ENCODE measurements around the gene NDFIP2.
"Not testable (repeated sequence)": the region's sequence is repeated elsewhere in the genome, so short reads cannot be mapped to it uniquely, and the experiment has no call there.

NDFIP2 gene

DNA sequence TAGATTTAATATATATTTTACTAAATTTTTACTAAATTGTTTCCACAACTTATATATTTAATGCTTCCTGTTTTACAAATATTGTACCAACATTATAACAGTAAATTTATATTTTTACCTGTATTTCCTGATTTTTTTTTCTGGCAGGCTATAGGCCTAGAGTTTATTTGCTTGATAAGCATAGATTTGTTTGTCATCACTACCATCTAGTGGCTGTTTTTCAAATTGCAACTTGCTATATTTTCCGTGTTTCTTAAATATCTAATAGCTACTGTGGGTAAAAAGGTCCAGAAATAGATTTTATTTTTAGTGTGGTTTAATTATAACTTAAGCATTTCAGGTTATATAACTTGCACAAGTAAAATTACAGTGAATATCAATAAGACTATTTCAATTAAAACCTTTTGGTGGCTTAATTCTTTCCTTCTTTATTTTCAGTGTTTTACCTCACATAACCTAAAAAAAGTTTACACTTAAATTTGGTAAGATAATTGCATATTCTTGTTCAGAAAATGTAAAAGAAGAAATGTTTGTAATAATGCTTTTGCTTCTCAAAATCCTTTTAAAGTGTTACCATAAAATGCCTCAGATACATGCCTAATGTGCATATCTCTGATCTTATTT lies 60.6 kb downstream of the NDFIP2 start:
- Histone ChIP-seq H3K36me3 (ENCODE audit: insufficient read depth, low read length) (no peaks in the 10 kb centered on the region), H3K9me3 (replicated peaks; ENCODE audit: low read length) (no peaks in the 10 kb centered on the region), H3K4me1 (ENCODE audit: control insufficient read depth, insufficient read depth, low read length) (no peaks in the 10 kb centered on the region), H3K9ac (ENCODE audit: low read depth, low read length) (no peak overlapping the region), H3K27me3 (ENCODE audit: control insufficient read depth, insufficient read depth, low read length) (no peaks in the 10 kb centered on the region), H3K4me2 (ENCODE audit: low read length) (no peak overlapping the region), H3K4me3 (ENCODE audit: low read length) (no peak overlapping the region)

DNA sequence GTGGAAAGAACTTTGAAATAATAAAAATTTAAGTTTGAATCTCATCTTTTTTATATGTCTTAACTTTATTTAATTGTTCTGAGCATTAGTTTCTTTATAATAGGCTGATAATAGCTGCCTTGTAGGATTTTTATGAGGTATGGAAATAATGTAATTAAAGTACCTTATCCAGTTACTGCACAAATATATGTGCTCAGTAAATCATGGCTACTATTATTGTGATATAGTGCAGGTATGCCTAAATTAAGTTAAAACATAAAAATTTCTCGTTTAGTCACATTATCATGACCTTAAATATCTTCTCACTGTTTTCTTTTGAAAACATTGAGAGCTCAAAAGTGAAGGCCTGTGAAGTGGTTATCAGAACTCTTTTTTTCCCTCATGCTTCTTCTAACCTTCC lies 62.9 kb downstream of the NDFIP2 start:
- H3K27me3 ChIP-seq (ENCODE audit: control insufficient read depth, insufficient read depth, low read length) = no peaks in the 10 kb centered on the region
- H3K9ac ChIP-seq (ENCODE audit: low read depth, low read length) = no peak overlapping the region
- no peak overlapping the region for H3K4me3 ChIP-seq (ENCODE audit: low read length)
- H3K4me2 ChIP-seq (ENCODE audit: low read length) = no peak overlapping the region
- H3K36me3 ChIP-seq (ENCODE audit: insufficient read depth, low read length) = no peaks in the 10 kb centered on the region
- H3K9me3 ChIP-seq (replicated peaks; ENCODE audit: low read length) = no peaks in the 10 kb centered on the region
- no peaks in the 10 kb centered on the region for H3K4me1 ChIP-seq (ENCODE audit: control insufficient read depth, insufficient read depth, low read length)

DNA sequence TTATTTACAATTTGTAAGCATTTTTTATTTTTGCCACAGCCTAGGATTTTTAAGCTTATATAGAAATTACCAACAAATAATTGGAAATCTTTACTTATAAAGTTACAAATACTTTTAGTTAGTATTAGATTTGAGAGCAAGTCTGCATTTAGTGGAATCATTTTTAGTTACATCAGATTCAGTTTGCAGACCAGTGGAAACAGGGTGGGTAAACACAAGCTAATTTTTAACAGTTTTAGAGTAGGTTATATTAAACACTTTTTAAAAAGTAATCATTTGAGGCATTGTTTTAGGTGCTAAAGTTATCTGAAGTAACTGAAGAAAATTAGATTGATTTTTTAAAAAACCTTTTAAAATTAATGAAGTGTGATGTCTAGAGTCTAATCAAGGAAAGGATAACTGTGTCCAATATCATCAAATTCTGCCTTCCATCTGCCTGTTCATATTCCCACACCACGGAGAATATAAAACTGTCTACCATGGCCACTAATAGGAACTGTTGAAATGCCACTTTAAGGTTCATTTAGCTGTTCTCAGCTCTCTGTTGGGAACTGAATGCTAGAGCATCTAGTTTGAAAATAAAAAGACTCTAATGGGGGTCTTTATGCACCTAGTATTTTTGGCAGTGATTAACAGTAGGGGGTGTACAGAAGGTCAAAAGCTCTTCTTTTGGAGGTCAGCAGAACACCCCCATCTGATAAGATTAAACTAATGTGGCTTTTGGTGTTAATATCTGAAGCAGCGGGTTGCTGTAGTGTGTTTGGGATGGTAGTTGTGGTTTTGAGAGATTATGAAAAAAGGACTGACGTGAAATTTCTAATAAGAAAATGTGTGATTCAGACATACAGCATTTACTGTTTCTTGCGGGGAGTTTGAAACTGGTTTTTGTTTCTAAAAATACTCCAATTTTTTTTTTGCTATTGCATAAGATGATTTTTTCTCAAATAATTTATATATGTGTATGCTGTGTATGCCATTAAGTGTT lies 66.5 kb downstream of the NDFIP2 start:
- Histone ChIP-seq H3K9ac (ENCODE audit: low read depth, low read length) (no peak overlapping the region), H3K36me3 (ENCODE audit: insufficient read depth, low read length) (no peaks in the 10 kb centered on the region), H3K4me3 (ENCODE audit: low read length) (no peak overlapping the region), H3K4me1 (ENCODE audit: control insufficient read depth, insufficient read depth, low read length) (no peaks in the 10 kb centered on the region), H3K4me2 (ENCODE audit: low read length) (no peak overlapping the region), H3K27me3 (ENCODE audit: control insufficient read depth, insufficient read depth, low read length) (no peaks in the 10 kb centered on the region), H3K9me3 (replicated peaks; ENCODE audit: low read length) (no peaks in the 10 kb centered on the region)

DNA sequence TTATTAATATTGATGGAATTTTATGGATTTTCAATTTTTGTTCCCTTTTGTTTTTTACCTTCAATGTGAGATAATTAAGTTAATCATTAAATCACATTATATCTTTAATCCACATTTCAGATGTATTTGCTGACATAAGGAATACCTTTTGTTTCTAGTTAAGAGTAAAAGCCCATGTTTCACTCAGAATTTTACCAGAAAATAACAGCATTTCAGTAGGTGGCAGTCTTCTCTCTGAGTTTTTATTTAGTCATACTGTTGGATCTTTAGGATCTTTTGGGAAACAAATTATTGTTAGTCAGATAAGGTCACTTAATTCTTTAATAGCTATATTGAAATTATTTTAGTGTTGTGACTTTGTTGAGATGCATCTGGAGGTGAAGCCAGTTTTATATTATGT lies 67.9 kb downstream of the NDFIP2 start:
- Histone ChIP-seq H3K27me3 (ENCODE audit: control insufficient read depth, insufficient read depth, low read length) (no peaks in the 10 kb centered on the region), H3K4me2 (ENCODE audit: low read length) (no peak overlapping the region), H3K9me3 (replicated peaks; ENCODE audit: low read length) (no peaks in the 10 kb centered on the region), H3K36me3 (ENCODE audit: insufficient read depth, low read length) (no peaks in the 10 kb centered on the region), H3K4me1 (ENCODE audit: control insufficient read depth, insufficient read depth, low read length) (no peaks in the 10 kb centered on the region), H3K4me3 (ENCODE audit: low read length) (no peak overlapping the region), H3K9ac (ENCODE audit: low read depth, low read length) (no peak overlapping the region)

DNA sequence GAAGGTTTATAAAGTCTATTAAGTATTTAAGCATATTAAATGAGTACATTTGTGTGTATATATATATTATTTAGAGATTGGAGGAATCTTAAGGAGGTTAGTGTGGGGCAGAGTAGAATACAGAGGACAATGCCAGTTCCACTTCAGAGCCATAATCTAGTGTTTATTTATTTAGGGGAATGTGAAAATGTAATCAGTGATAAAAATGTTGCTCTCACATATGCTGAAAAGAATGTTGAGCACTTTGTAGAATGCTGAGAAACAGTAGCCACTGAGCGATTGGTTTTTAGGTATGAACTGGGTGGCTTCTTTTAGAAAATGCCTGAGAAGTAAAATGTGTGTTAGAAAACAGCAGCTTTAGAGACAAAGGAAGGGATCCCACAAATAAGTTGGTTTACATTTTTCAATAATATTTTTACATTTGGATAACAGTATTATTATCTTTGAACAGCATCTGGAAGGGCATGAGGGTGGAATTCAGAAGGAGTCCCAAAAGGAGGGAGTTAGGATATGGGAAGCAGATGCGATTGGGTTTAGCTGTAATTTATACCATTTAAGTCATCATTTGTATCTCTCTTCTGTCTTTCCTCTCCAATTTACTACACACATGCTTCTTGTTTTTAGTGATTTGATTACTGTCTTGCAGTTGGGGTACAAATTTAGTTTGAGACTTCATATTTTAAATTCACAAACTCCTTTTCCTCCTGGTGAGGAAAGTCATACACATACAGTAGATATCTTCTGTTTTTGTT lies 68.6 kb downstream of the NDFIP2 start:
- Histone ChIP-seq H3K9ac (ENCODE audit: low read depth, low read length) (no peak overlapping the region), H3K36me3 (ENCODE audit: insufficient read depth, low read length) (no peaks in the 10 kb centered on the region), H3K4me2 (ENCODE audit: low read length) (no peak overlapping the region), H3K4me1 (ENCODE audit: control insufficient read depth, insufficient read depth, low read length) (no peaks in the 10 kb centered on the region), H3K9me3 (replicated peaks; ENCODE audit: low read length) (no peaks in the 10 kb centered on the region), H3K4me3 (ENCODE audit: low read length) (no peak overlapping the region), H3K27me3 (ENCODE audit: control insufficient read depth, insufficient read depth, low read length) (no peaks in the 10 kb centered on the region)

DNA sequence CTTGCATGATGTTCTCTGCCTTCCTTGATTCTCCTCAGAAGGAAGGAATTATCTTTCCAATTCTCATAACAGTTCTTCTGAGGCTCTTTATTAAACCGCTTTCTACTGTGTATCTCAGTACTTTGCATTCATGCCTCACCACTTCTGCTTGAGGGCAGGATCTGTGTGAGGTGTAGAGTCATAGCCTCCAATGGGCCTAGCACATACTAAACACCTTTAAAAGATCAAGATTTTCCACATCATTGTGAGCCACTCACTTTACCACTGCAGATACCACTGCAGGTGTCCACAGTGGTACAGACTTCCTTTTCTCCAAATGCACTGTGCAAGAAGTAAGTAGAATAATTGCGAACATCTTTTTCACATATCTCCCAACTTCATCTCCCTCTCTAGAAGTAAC lies 76.7 kb downstream of the NDFIP2 start:
- no peak overlapping the region for H3K4me3 ChIP-seq (ENCODE audit: low read length)
- H3K9ac ChIP-seq (ENCODE audit: low read depth, low read length) = no peak overlapping the region
- H3K27me3 ChIP-seq (ENCODE audit: control insufficient read depth, insufficient read depth, low read length) = no peaks in the 10 kb centered on the region
- H3K9me3 ChIP-seq (replicated peaks; ENCODE audit: low read length) = peaks cover 9% of the 10 kb centered on the region
- H3K4me1 ChIP-seq (ENCODE audit: control insufficient read depth, insufficient read depth, low read length) = no peaks in the 10 kb centered on the region
- H3K4me2 ChIP-seq (ENCODE audit: low read length) = no peak overlapping the region
- peaks cover 23% of the 10 kb centered on the region for H3K36me3 ChIP-seq (ENCODE audit: insufficient read depth, low read length)

DNA sequence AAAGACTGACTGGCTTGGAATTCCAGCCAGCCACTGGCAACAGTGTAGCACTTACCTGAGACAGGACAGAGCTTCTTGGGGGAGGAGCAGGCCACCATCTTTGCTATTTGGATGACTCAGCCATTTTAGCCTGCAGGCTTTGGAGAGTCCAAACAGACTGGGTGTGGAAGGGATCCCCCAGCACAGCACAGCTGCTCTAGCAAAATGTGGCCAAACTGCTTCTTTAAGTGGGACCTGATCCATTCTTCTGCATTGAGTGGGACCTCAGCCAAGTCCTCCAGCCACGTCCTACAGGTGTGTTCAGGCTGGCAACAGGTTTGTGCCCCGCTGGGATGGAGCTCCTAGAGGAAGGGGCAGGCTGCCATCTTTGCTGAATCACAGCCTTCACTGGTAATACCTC lies 80.0 kb downstream of the NDFIP2 start:
- Histone ChIP-seq H3K36me3 (ENCODE audit: insufficient read depth, low read length) (peaks cover 23% of the 10 kb centered on the region), H3K4me2 (ENCODE audit: low read length) (no peak overlapping the region), H3K4me1 (ENCODE audit: control insufficient read depth, insufficient read depth, low read length) (no peaks in the 10 kb centered on the region), H3K27me3 (ENCODE audit: control insufficient read depth, insufficient read depth, low read length) (no peaks in the 10 kb centered on the region), H3K9me3 (replicated peaks; ENCODE audit: low read length) (peaks cover 9% of the 10 kb centered on the region), H3K9ac (ENCODE audit: low read depth, low read length) (no peak overlapping the region), H3K4me3 (ENCODE audit: low read length) (no peak overlapping the region)

DNA sequence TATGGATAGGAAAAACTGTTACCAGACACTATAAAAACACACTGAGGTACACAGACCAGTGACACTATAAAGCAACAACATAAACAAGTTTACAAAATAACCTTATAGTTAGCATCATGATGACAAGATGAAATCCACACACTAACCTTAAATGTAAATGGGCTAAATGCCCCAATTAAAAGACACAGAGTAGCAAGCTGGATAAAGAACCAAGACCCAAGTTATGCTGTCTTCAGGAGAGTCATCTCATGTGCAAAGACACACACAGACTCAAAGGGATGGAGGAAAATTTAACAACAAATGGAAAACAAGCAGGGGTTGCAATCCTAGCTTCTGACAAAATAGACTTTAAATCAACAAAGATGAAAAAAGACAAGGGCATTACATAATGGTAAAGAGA lies 81.6 kb downstream of the NDFIP2 start:
- peaks cover 9% of the 10 kb centered on the region for H3K9me3 ChIP-seq (replicated peaks; ENCODE audit: low read length)
- no peak overlapping the region for H3K4me2 ChIP-seq (ENCODE audit: low read length)
- no peaks in the 10 kb centered on the region for H3K27me3 ChIP-seq (ENCODE audit: control insufficient read depth, insufficient read depth, low read length)
- H3K4me1 ChIP-seq (ENCODE audit: control insufficient read depth, insufficient read depth, low read length) = no peaks in the 10 kb centered on the region
- peaks cover 23% of the 10 kb centered on the region for H3K36me3 ChIP-seq (ENCODE audit: insufficient read depth, low read length)
- H3K4me3 ChIP-seq (ENCODE audit: low read length) = no peak overlapping the region
- no peak overlapping the region for H3K9ac ChIP-seq (ENCODE audit: low read depth, low read length)

DNA sequence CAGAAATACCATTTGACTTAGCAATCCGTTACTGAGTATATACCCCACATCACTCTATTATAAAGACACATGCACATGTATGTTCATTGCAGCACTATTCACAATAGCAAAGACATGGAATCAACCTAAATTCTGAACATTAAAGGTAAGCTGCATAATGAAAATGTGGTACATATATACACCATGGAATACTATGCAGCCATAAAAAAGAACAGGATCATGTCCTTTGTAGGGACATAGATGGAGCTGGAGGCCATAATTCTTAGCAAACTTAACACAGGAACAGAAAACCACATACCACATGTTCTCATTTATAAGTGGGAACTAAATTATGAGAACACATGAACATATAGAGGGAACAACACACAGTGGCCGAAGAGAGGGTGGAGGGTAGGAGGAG lies 85.2 kb downstream of the NDFIP2 start:
- H3K27me3 ChIP-seq (ENCODE audit: control insufficient read depth, insufficient read depth, low read length) = no peaks in the 10 kb centered on the region
- H3K4me2 ChIP-seq (ENCODE audit: low read length) = no peak overlapping the region
- no peak overlapping the region for H3K4me3 ChIP-seq (ENCODE audit: low read length)
- no peaks in the 10 kb centered on the region for H3K36me3 ChIP-seq (ENCODE audit: insufficient read depth, low read length)
- no peak overlapping the region for H3K9ac ChIP-seq (ENCODE audit: low read depth, low read length)
- no peaks in the 10 kb centered on the region for H3K9me3 ChIP-seq (replicated peaks; ENCODE audit: low read length)
- no peaks in the 10 kb centered on the region for H3K4me1 ChIP-seq (ENCODE audit: control insufficient read depth, insufficient read depth, low read length)

DNA sequence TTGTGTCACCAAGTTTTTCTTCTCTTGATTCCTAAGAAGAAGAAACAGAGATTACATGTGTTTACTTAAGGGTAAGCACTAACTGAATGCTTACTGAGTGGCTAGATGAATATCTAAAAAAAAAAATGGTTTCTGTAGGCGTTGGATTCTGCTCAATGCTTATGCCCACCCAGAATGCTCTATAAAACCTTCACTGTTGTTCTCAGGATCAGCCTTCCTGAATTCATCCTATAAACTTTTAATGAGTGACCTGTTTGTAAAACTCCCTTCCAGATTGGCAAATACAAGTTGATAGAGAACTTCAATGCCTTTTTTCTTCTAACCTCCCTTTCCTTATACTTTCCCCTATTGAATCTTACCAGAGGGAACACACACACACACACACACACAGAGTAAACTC lies 90.2 kb downstream of the NDFIP2 start:
- H3K4me1 ChIP-seq (ENCODE audit: control insufficient read depth, insufficient read depth, low read length) = no peaks in the 10 kb centered on the region
- no peaks in the 10 kb centered on the region for H3K9me3 ChIP-seq (replicated peaks; ENCODE audit: low read length)
- H3K27me3 ChIP-seq (ENCODE audit: control insufficient read depth, insufficient read depth, low read length) = no peaks in the 10 kb centered on the region
- H3K9ac ChIP-seq (ENCODE audit: low read depth, low read length) = no peak overlapping the region
- no peaks in the 10 kb centered on the region for H3K36me3 ChIP-seq (ENCODE audit: insufficient read depth, low read length)
- no peak overlapping the region for H3K4me2 ChIP-seq (ENCODE audit: low read length)
- no peak overlapping the region for H3K4me3 ChIP-seq (ENCODE audit: low read length)

DNA sequence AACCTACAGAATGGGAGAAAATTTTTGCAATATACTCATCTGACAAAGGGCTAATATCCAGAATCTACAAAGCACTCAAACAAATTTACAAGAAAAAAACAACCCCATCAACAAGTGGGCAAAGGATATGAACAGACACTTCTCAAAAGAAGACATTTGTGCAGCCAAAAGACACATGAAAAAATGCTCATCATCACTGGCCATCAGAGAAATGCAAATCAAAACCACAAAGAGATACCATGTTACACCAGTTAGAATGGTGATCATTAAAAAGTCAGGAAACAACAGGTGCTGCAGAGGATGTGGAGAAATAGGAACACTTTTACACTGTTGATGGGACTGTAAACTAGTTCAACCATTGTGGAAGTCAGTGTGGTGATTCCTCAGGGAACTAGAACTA lies 92.9 kb downstream of the NDFIP2 start:
- H3K36me3 ChIP-seq (ENCODE audit: insufficient read depth, low read length); H3K4me2 ChIP-seq (ENCODE audit: low read length); H3K27me3 ChIP-seq (ENCODE audit: control insufficient read depth, insufficient read depth, low read length); H3K4me3 ChIP-seq (ENCODE audit: low read length); H3K9me3 ChIP-seq (replicated peaks; ENCODE audit: low read length); H3K4me1 ChIP-seq (ENCODE audit: control insufficient read depth, insufficient read depth, low read length); H3K9ac ChIP-seq (ENCODE audit: low read depth, low read length): not testable (repeated sequence)

Measured in skeletal muscle satellite cell (primary cell).